Fibroblast of lung (primary cell): ENCODE measurements around the gene ANKRD6.

Experiments used
- CTCF ChIP-seq, 2 donors: IDR thresholded peaks in 1 of 2; conservative IDR thresholded peaks in 1 of 2; 1 replicate in 1 of 2; 2 replicates in 1 of 2; pipeline ENCODE4 v1.5.1; 2011 to 2012; ENCODE audit warnings: low read length in 2 of 2, control low read depth in 1 of 2, inconsistent platforms in 1 of 2, low read depth in 1 of 2, mild to moderate bottlenecking in 1 of 2
- EZH2 ChIP-seq: IDR thresholded peaks from 2 replicates; pipeline ENCODE4 v1.5.1; 2012; ENCODE audit warnings: low read length, control low read depth, mild to moderate bottlenecking; ENCODE audit errors: missing control alignments

GRCh38 chr6:89582669-89583325 is 149.8 kb downstream of the ANKRD6 start:
- TF ChIP-seq CTCF (conservative IDR thresholded peaks at IDR 0.05 in 1 of 2, IDR thresholded peaks at IDR 0.05 in 1 of 2; ENCODE audit: low read depth in 1 of 2, low read length in 2 of 2) (no peak), EZH2 (no peak)
